Kidney capillary endothelial cell (primary cell): ENCODE results near the gene C1orf122.
"Not testable (repeated sequence)": the region's sequence is repeated elsewhere in the genome, so short reads cannot be mapped to it uniquely, and the experiment has no call there.

Experiments used
- DNase-seq: peaks from one replicate; pipeline ENCODE4 v3.0.0-alpha.2; 2018; ENCODE audit warnings: low spot score

Gene C1orf122

DNA sequence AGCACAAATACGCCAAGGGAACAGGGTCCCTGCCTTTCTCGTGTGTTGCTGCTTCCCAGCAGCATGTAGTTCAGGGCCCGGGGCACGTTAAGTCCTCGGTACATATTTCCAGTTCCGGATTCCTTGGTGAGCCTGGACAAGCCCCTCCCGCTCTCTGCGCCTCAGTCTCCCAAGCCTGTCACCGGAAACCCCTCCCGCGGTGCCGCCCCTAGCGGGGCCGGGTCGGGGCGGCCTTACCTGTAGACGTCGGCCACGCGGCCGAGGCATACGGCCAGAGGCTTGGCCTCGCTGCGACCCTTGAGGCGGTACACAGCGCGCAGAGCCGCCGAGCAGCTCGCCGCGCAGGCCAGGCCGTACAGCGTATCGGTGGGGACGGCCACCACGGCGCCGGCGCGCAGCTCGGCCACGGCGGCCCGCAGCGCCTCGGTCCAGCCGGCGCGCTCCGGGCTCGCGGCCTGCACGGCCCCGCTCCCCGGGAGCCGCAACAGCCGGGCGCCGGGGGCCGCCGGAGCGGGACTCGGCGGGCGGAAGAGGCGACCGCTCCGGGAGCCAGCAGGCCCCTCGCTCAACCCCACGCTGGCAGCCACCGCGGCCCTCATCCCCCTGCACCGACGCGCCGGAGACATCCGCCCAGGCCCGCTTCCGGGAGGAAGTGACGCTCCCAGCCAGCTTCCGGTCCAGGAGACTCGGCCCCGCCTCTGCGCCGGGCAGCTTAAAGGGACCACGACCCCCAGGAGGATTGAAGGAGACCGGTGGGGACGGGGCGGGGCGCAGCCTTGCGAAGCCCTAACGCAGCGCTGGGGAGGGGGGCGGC lies at the start of gene C1orf122, which contains the start of gene YRDC:
Gene C1orf122 (plus strand): TSS at position 236 of the 814 bp plus-strand sequence. CDS start 615 bp downstream, outside the sequence.
Gene YRDC (minus strand): TSS at position 654 of the 814 bp plus-strand sequence. CDS start 28 bp downstream, at position 626.
- DNase-seq = peak; percentile 91

DNA sequence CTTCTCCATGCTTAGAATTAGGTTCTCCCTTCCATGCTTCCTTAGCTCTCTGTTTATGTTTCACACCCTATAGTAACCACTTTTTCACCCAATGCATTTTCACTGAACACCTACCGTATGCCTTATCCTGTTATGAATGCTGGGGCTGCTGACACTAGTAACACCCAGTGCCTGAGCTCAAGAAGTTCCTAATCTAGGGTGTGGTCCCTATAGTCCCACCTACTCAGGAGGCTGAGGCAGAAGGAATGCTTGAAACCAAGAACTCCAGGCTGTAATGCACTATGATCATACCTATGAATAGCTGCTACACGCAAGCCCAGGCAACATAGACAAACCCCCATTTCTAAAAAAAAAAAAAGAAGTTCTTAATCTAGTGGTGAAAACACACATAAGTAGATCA lies 48.1 kb upstream of the C1orf122 start:
- no peak for DNase-seq

DNA sequence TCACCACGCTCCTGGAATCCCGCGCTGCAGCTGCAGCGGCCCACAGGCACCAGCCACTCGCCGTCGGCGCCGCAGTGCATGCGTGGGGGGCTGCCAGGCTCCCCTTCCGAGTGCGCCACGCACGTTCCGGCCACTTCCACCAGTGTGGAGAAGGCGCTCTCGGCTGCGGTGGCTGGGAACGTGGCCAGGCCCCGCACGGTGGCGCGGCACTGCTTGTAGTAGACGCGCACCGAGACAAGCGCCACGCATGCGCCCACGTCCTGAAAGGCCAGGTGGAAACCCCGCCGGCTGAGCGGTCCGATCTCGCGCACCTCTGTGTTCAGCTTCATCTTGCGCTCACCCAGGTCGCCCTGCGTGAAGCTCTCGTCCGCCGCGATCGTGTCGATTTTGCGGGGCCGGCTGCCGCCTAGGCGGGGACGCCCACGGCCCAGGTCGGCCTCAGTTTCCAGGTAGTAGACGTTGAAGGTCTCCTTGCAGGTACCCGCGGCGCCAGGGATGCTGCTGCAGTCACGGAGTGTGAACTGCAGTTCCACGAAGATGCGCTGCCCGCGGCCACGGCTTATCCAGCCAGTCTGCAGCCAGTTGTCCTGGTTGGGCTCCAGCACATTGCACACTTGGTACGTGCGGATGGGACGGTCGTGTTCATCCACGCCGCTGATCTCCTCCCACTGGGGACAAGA lies 46.0 kb upstream of the C1orf122 start:
- no peak for DNase-seq

DNA sequence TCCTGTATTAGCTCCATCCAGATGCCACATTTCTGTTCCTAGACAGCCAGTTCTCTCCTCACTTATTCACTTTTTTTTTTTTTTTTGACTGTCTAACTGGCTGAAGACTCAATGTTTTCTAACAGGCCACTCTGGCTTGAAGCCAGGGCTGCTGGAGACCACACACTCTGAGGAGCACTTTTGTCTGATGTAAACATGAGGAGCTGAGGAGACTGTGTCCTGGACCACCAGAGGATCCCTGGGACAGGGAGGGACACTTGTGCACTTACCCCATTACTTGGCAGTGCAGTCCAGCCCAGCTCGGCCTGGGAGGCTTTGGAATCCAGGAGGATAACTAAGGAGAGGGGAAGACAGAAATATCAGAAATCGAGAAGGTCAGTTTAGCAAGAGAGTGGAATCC lies 45.1 kb upstream of the C1orf122 start:
- DNase-seq = no peak

DNA sequence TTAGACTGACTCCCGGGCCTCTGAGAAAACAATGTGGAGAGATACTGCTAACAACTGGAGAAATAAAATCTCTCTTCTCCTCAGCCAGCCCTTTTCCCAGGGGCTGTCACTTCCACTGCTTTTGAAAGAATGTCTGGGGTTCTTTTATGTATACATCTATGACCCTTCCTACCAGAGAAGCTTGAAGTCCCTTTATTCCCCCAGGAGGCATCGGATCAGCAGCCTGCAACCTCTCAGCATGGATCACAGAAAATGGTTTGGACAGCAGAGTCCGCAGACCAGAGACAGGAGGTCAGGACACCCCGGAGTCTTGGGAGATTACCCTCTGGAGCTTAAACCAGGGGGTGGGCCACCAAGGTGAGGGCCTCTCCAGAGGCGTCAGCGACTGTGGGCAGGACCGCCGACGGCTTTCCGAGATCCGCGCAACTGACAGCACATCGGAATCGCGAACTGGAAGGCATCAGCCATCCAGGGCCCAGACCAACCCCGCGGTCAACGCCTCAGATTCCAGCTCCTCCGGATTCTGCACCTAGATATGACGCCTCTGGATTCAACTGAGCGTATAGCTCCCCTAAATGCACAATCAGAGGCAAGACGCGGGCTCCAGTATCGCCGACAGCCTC lies 43.7 kb upstream of the C1orf122 start:
- no peak for DNase-seq

DNA sequence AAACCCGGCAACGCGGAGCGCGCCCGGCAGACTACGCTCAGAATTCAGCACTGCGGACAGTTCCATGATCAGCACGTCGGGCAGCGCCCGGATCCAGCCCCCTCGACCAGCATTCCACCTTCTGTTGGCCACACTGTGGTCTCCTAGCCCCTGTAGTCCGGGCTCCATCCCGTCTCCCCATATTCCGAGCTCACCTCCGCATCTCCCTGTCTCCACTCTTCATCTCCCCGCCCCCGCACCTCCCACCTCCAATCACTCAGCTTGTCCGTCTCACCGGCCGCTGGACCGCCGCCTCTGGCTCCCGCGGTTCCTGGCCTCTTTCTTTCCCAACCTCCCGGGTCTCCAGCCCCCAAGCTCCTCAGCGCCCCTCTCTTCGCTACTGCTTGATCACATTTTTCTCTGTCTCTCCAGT lies 43.2 kb upstream of the C1orf122 start:
- DNase-seq = peak; percentile 51

DNA sequence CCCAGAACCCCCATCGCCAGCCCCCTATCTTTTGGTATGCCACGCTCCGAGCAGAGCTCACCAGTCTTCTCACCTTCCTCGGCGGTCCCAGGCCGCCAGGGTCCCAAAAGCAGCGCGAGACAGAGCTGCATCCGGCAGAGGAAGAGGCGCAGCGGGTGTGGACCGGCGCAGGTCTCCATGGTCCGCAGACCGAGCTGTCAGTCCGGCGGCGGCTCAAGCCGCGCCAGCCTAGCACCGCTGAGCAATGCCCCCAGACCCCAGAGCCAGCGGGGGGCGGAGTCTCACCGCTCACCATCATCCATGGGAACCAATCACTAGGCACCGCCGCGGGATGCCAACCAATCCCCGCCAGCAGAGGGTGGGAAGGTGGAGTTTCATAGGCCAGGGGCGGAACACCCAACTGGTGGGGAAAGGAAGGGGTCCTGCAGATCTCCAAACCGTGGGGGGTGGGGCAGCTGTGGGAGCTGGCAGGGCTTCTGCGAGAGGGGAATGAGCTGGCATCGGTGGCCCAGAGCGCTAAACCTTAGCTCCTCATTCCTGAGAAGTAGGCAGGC lies 42.6 kb upstream of the C1orf122 start, which contains the start of gene EPHA10:
Gene EPHA10 (minus strand): TSS at position 233 of the 554 bp plus-strand sequence. CDS start 54 bp downstream, at position 179.
- no peak for DNase-seq

DNA sequence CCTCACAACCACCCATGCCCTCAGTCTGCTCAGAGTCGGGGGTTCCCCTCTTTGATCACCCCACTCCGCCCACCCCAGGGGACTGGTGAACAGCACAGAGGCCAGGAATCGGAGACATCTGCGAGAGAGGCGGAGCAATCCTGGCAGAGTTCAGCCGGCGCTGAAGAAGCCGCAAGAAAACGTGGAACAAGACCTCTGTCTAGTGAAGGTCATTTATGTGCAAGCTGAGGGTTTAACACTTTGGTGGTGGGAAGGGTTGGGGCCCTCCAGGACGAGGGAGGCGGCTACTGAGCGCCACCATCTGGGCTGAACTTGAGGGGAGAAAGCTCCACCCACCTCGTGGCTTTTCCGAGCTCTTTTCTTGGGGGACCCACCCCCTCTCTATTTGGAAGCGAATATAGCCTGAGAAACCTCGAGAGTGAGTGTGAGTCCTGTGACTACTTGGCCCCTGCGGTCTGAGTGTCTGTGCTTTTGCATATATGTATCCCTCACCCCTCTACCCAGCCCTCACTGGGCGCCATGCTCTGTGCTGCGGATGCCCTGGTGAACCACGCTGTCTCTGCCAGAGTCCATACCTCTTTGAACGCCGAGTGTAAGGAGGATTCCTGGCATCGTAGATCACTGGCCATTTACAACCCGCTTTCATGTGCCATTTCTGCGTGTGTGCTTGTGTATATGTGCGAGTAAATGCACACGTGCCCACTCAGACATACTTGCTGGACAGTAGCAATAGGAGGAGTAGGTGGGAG lies 41.5 kb upstream of the C1orf122 start:
- no peak for DNase-seq

DNA sequence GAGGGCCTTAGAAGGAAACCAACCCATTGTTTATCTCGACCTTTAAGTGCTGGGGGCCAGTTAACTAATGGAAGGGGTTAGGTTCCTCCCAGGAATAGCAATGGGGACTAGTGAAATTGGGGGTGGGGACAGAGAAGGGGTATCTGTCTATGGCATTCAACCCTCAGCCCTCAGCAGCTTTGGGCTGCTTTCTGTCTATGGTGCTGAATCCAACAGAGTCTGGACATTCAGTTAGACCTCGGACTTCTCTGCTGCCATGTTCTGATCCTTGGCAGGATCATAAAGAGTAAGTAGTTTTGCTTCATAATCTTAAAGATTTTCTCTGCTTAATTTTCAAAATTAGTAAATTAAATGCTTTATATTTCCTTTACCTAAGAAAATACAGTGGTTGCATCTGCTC lies 40.1 kb upstream of the C1orf122 start:
- no peak for DNase-seq

DNA sequence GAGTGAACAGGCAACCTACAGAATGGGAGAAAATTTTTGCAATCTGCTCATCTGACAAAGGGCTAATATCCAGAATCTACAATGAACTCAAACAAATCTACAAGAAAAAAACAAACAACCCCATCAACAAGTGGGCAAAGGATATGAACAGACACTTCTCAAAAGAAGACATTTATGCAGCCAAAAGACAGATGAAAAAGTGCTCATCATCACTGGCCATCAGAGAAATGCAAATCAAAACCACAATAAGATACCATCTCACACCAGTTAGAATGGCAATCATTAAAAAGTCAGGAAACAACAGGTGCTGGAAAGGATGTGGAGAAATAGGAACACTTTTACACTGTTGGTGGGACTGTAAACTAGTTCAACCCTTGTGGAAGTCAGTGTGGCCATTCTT lies 36.1 kb upstream of the C1orf122 start:
- DNase-seq = not testable (repeated sequence)

DNA sequence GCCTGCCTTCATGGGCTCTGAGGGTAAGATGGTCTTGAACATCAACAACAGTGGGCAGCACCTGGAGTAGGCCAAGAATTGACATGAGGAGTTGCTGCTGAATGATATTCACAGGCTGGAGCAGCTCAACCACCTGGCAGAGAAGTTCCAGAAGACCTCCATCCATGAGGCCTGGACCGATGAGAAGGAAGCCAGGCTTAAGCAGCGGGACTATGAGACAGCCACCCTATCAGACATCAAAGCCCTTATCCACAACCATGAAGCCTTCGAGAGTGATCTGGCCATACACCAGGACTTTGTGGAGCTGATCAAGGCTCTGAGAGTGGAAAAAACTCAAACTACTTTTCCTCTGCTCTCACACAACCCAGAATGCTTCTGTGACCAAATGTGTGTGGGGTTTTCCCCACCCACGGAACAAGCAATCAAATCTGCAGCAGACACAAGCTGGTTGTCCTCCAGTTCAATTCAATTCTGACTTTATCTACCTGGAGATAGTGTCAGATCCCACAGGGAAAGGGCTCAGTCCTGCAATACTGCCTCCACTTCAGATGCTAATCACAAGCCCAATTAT lies 30.6 kb upstream of the C1orf122 start:
- no peak for DNase-seq

DNA sequence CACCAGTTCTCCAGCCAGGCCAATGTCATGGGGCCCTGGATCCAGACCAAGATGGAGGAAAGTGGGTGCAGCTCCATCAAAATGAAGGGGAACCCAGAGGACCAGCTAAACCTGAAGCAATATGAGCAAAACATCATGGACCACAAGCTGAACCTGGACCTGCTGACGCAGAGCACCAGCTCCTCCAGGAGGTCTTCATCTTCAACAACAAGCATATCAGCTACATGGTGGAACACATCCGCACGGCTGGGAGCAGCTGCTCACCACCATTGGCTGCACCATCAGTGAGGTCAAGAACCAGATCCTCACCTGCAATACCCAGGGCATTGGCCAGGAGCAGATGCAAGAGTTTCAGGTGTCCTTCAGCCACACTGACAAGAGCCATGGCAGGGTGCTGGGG lies 28.9 kb upstream of the C1orf122 start:
- DNase-seq = no peak

DNA sequence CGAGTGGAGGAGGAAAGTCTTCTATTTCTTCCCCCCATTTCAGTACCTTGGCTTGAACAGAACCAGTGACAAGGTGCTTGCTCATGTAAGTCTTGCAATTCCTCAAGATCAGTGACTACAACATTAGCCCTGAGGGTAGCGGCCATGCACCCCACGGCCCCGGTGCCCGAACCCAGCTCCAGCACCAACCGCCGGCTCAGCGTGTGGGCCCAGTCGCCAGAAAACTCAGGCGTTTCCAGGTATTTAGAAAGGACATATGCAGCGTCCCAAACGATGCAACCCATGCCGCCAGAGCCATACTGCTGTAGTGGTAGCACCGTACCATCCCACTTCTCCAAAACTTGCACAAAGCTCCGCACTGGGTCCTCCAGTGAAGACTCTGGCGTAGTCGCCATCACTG lies 25.1 kb upstream of the C1orf122 start:
- DNase-seq = no peak

DNA sequence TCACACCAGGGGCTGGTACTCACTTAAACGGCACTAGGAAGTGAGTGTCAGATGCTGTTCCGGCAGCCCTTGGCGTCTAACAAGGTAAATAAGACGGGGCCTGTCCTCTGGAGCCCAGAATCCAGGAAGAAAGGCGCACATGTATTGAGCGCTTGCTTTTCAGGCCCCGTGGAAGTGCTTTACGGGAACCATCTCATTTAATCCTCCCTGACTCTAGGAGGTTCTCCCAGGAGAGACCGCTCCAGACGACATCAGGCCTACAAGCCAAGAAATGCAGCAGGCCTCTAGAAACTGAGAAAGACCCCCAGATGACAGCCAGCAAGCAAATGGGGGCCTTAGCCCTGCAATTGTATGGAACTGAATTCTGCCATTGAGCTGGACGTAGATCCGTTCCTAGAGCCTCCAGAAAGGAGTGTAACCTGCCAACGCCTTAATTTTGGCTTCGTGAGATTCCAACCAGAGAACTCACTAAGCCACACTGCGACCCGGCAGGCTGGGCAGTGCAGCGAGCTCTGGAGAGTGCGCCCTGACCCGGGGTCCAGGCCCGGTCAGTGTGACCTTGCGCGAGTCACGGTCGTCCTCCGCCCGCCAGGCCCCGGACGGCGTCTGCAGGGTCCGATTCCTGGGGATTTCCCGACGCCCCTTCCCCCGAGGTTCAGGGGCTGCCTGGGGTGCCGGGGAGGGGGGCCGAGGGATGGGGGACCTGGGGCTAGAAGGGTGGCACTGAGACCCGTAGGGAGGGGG lies 14.5 kb upstream of the C1orf122 start:
- DNase-seq = no peak

DNA sequence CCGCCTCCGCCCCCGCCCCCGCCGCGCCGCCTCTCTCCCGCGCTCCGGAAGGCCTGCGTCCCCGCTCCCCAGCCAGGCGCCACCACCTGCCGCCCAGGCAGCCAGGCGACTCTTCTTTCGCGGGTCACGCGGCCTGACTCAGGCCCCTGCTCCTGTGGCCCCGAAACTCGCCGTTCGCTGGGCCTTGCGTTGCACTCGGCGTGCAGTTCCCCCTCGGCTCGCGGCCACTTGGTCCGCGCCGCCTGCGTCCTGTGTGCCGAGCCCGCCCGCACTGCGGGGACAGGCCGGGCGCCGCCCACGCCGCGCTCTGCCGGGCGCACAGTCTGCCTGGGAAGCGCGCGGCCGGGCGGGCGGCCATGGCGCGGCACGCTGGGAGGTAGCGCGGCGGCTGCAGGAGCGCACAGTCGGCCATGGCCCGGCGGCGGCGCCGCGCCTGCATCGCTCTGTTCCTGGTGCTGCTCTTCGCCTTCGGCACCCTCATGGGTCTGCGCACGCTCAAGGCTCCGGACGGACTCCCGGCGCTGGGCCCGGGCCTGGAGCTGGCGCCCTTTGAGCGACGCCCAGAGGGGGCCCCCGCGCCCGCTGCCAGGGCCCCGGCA lies 13.7 kb upstream of the C1orf122 start, which contains the start of gene MANEAL:
Gene MANEAL (plus strand): TSS at position 75 of the 599 bp plus-strand sequence. CDS start 336 bp downstream, at position 411.
- peak; percentile 23 for DNase-seq

DNA sequence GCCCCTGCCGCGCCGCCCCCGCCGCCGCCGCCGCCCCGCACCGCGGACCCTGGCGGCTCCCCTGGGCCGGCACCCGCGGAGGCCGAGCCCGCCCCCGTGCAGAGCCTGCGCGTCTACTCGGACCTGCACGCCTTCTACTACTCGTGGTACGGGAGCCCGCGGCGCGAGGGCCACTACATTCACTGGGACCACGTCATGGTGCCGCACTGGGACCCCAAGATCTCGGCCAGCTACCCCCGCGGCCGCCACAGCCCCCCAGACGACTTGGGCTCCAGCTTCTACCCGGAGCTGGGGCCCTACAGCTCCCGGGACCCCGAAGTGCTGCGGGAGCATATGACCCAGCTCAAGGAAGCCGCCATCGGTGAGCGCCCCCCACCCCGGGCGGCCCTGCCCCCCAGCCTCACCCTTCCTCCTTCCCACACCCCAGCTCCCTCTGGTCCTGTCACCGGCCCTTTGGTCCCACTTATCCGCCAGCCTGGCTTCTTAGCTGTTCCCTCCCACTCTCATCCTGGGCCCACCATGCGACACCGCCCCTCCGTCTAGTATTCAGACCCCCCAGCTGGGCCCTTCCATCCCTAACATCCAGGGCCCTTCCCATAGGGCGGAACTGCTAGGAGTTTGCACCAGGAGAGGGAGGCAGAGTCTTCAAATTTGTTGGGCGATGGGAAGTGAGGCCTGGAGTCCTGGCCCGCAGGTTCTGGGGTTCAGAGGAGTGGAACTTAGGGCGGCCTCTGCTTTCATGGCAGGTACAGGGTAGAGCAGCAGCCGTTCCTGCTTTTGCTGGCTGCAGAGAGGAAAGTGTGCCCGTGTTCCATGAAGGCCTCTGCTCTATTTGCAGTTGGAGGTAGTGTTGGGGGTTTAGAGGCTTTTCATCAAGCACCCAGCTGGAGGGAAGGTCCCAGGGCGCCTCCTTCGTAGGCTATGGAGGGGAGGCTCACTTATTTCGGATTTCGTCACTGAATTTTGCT lies 12.9 kb upstream of the C1orf122 start:
- DNase-seq = no peak

DNA sequence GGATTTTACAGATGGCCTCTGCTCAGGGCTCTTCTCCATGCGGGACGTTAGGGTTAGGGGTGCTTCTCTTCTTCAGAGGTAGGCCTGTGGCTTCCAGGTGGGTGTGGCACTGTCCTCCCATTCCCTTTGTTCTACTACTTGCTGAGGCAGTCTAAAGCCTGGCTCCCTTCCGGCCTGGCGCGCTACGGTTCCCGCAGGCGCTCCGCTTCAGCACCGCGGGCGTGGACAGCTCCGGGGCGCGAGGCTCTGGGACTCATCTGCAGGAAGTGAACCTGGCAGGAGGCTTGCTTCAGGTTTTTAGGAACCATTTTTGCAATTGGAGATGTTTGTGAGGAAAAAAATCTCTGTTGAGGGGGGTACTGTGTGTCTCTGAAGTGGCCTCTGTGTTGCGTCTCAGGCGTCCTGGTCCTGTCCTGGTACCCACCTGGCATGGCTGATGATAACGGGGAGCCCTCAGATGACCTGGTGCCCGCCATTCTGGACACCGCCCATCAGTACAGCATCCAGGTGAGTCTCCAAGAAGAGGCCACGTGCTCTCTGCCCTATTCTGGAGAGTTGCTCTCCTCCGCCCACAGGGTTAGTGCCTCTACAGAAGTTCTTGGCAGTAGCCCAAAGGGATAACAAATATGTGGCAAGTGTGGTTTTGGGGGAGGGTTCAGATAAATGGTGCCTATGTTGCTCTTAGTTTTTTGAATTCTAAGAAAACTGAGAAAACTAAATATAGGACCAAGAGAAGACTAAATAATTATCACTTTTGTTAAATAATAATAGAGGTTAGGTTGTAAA lies 12.1 kb upstream of the C1orf122 start:
- DNase-seq = peak; percentile 48

DNA sequence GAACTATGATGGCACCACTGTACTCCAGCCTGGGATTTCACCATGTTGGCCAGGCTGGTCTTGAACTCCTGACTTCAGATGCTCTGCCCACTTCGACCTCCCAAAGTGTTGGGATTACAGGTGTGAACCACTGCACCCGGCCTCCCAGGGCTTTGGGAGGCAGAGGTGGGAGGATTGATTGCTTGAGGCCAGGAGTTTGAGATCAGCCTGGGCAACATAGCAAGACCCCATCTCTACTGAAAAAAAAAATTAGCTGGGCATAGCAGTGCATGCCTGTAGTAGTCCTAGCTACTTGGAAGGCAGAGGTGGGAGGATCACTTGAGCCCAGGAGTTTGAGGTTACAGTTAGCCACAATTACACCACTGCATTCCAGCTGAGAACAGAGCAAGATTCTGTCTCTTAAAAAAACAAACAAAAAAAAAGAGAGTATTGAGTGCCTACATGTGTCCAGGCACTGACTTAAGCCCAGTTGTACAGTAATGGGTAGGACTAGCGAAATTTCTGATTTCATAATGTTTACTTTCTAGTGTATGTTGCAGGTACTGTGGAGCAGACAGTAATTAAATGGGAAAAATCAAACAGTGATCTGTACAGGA lies 9.7 kb upstream of the C1orf122 start:
- DNase-seq = no peak
